Fibroblast of the conjunctiva (primary cell): ENCODE measurements around the gene PCDHA3.
"Not testable (repeated sequence)": the region's sequence is repeated elsewhere in the genome, so short reads cannot be mapped to it uniquely, and the experiment has no call there.

Experiments
- DNase-seq: peaks from one replicate; pipeline ENCODE4 v3.0.0-alpha.2; 2010; ENCODE audit warnings: low read depth

PCDHA3 gene

GRCh38 chr5:140821375-140822280 is 20.8 kb downstream of the PCDHA3 start, which contains the start of gene PCDHA5:
TSS of gene PCDHA5 (plus strand) at chr5:140821613.
- DNase-seq: no peak

- DNase-seq: no peak
Measured at GRCh38 chr5:140822281-140822629, 21.4 kb downstream of the PCDHA3 start.

GRCh38 chr5:140822969-140823368 is 22.1 kb downstream of the PCDHA3 start:
- not testable (repeated sequence) for DNase-seq

- DNase-seq: no peak
Measured at GRCh38 chr5:140823475-140823874, 22.6 kb downstream of the PCDHA3 start.

- DNase-seq: no peak
Measured at GRCh38 chr5:140827704-140828361, 27.0 kb downstream of the PCDHA3 start, which contains the start of gene PCDHA6. TSS of gene PCDHA6 (plus strand) at chr5:140827960. CDS start at chr5:140828092, 132 bp downstream.

GRCh38 chr5:140828362-140828737 is 27.5 kb downstream of the PCDHA3 start:
- DNase-seq: no peak

GRCh38 chr5:140829511-140830501 is 28.9 kb downstream of the PCDHA3 start:
- not testable (repeated sequence) for DNase-seq

GRCh38 chr5:140833993-140834392 is 33.1 kb downstream of the PCDHA3 start, which contains the start of gene PCDHA7:
TSS of gene PCDHA7 (plus strand) at chr5:140834269. CDS start at chr5:140834384, 115 bp downstream.
- DNase-seq: no peak

- DNase-seq: not testable (repeated sequence)
Measured at GRCh38 chr5:140834439-140835008, 33.7 kb downstream of the PCDHA3 start.

- DNase-seq: no peak
Measured at GRCh38 chr5:140835622-140836510, 35.0 kb downstream of the PCDHA3 start.

GRCh38 chr5:140840978-140841962 is 40.4 kb downstream of the PCDHA3 start, which contains the start of gene PCDHA8:
TSS of gene PCDHA8 (plus strand) at chr5:140841187. CDS start at chr5:140841322, 135 bp downstream.
- no peak for DNase-seq

GRCh38 chr5:140842798-140843733 is 42.2 kb downstream of the PCDHA3 start:
- DNase-seq: no peak

- not testable (repeated sequence) for DNase-seq
Measured at GRCh38 chr5:140848139-140849102, 47.6 kb downstream of the PCDHA3 start, which contains the start of gene PCDHA9. TSS of gene PCDHA9 (plus strand) at chr5:140848382. CDS start at chr5:140848496, 114 bp downstream.

- not testable (repeated sequence) for DNase-seq
Measured at GRCh38 chr5:140849831-140850634, 49.2 kb downstream of the PCDHA3 start.
